ENCODE data around the gene RBM10.

The RBM10 gene

DNA sequence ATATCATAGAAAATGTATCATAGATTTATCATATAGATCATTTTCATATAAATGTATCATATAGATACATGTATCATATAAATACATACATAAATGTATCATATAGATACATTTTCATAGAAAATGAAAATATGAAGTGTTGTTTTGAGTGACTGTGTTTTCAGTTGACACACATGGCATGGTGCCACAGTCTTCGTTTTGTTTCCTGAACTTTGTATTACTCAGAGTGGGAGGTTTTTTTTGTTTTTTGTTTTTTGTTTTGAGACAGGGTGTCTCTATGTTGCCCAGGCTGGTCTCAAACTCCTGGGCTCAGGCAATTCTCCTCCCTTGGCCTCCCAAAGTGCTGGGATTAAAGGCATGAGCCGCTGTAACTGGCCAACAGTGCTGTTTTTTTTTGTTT, 3.9 kb downstream of the RBM10 start:
- no peak for DNase-seq (ENCODE audit: low read depth in 4 of 4, low spot score in 1 of 4)

DNA sequence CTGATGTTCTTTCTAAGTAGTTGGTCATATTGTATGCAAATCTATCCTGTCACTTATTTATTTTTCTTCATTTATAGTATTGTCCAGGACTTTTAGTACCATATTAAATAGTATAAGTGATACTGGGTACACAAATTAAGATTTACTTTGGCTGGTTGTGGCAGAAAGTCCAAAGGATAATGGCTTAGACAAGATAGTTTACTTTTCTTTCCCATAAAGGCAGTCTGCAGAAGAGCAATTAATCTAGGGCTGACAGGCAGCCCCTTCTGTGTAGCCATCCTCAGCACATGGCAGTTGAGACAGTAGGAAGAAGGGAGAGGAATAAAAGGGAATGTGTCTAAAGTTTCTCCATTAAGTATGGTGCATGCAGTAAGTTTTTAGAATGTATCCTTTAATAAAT, 6.4 kb downstream of the RBM10 start:
- DNase-seq (ENCODE audit: low read depth in 4 of 4, low spot score in 1 of 4) = no peak

DNA sequence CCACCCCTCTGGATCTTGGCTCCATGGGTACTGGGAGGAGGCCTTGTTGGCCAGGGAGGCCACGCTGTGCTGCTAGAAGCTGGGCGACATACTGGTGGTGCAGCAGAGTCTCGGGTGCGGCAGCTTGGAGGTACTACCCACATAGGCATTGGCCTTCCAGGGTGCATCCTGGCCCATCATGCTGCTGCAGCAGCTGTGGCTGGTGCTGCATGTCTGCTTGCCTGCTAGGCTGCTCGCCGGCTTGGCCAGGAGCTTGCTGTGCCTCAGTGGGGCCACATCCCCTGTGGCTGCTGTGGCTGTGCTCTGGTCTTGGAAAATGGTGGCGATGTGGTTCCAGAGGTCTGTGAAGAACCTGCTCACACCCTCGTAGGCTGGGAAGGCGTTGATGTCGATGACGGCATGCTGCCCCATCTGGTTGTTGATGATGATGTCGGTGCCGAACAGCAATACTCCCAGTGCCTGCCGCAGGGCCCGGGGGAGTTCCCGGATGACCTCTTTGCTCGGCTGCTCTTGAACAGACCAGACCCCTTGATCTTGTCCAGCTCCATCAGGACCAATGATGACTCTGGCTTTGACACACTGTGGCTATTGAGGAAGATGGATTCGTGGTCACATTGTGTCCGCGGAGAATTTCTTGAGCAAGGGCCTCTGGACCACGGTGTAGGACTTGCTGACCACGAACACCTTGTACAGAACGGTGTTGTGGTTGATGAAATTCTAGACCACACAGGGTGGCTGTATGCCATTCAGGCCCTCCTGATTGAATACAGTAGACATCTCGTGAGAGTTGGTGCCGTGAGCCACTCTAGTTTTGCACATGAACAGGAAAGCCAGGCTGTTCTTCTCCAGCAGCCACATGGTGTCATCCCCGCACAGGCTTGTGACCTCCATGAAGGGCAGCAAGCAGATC, 11.8 kb downstream of the RBM10 start:
- no peak for DNase-seq (ENCODE audit: low read depth in 4 of 4, low spot score in 1 of 4)

DNA sequence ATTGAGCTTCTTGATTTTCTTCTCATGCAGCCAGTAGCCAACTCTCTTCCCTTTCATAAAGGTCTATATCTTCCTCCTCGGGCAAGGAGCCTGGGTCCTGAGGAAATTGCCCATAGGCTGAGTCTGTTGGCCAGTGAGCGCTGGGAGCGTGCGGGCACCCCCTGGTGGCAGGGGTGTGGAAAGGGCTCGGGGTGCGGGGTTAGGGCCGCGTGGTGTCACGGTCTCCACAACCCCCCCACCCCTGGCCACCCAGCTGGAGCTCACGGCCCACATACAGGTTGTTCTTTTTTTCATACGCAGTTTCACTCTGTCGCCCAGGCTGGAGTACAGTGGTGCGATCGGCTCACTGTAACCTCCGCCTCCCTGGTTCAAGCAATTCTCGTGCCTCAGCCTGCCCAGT, 13.1 kb downstream of the RBM10 start:
- DNase-seq (ENCODE audit: low read depth in 4 of 4, low spot score in 1 of 4) = no peak

DNA sequence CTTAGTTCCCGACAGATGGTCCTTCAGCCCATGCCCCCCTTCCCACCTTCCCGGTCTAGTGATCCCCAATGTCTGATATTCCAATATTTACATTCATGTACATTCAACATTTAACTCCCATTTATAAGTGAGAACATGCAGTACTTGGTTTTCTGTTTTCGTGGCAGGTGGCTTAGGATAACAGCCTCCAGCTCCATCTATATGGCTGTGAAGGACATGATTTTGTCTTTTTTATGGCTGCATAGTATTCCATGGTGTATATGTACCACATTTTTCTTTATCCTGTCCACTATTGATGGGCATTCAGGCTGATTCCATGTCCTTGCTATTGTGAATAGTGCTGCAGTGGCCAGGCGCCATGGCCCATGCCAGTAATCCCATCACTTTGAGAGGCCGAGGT, 13.8 kb downstream of the RBM10 start:
- no peak for DNase-seq (ENCODE audit: low read depth in 4 of 4, low spot score in 1 of 4)

DNA sequence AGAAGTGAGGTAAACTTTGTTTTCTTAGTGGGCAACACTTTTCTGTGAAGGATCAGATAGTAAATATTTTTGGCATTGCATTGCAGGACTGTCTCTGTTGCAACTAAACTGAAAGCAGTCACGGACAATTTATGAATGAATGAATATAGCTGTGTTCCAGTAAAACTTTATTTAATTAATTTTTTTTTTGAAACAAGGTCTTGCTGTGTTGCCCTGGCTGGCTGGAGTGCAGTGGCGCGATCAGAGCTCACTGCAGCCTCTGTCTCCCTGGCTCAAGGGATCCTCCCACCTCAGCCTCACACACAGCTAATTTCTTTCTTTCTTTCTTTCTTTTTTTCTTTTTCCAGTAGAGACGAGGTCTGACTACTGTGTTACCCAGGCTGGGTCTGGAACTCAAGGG, 15.8 kb downstream of the RBM10 start:
- DNase-seq (ENCODE audit: low read depth in 4 of 4, low spot score in 1 of 4) = no peak

DNA sequence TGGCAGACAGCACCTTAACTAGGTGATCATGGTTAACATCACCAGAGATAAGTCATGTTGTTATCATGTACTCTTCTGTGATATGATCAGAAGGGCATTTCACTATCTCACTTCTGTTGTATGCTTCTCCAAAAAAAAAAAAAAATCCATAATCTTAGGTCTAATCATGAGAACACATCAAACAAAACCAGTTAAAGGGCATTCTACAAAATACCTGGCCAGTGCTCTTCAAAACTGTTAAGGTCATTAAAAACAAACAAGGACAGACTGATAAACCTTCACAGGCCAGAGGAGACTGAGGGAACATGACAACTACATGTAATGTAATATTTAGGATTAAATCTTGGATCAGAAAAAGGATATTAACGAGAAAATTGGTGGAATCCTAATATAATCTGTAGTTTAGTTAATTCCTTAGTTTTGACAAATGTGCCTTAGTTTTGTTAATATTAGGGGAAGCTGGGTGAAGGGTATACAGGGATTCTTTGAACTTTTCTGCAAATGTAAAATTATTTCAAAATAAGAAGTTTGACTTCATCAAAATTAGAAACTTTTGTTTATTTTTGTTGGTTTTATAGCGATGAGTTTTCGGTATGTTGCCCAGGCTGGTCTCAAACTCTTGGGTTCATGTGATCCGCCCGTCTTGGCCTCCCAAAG, 18.0 kb downstream of the RBM10 start:
- no peak for DNase-seq (ENCODE audit: low read depth in 4 of 4, low spot score in 1 of 4)

DNA sequence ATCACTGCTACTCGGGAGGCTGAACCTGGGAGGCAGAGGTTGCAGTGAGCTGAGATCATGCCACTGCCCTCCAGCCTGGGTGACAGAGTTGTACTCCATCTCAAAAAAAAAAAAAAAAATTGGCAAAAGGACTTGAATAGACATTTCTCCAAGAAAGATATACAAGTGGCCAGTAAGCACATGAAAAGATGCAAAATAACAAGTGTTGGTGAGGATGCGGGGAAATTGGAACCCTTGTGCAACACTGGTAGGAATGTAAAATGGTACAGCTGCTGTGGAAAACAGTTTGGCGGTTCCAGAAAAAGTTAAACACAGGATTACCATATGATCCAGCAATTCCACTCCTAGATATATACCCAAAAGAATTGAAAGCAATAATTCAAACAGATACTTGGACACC, 19.4 kb downstream of the RBM10 start:
- no peak for DNase-seq (ENCODE audit: low read depth in 4 of 4, low spot score in 1 of 4)

DNA sequence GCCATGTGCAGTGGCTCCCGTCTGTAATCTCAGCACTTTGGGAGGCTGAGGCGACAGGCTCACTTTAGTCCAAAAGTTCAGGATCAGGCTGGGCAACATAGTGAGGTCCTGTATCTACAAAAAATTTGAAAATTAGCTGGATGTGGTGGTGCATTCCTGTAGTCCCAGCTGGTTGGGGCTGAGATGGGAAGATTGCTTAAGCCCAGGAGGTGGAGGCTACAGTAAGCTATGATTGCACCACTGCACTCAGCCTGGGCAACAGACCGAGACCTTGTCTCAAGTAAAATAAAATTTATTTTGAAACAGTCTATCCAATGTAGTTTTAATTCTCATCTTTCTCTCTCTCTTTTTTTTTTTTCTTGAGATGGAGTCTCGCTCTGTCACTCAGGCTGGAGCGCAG, 21.1 kb downstream of the RBM10 start:
- DNase-seq (ENCODE audit: low read depth in 4 of 4, low spot score in 1 of 4) = no peak

DNA sequence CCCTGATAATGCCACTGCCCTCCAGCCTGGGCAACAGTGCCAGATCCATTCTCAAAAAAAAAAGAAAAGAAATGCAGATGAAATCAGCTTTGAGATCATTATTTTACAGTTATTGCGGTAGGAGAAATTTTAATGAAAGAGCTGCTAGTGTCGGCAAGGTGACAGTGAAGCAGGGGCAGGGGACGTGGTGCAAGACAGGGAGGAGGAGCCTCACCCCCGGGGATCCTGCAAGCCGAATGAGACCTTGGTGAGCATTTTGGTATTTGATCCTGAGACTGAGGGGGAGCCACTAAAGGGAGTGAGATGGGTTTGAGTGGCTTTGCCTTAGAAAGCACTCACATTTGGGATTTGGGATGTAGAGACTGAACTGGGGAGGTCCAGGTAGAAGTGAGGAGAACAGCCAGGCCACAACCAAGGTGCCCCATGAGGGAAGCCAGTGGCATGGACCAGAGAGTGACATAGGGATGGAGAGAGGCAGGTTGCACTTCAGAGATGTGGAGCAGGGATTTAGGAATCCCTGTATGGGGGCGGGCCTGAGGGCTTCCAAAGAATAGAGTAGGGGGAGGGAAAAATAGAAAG, 23.6 kb downstream of the RBM10 start:
- DNase-seq (ENCODE audit: low read depth in 4 of 4, low spot score in 1 of 4) = no peak

DNA sequence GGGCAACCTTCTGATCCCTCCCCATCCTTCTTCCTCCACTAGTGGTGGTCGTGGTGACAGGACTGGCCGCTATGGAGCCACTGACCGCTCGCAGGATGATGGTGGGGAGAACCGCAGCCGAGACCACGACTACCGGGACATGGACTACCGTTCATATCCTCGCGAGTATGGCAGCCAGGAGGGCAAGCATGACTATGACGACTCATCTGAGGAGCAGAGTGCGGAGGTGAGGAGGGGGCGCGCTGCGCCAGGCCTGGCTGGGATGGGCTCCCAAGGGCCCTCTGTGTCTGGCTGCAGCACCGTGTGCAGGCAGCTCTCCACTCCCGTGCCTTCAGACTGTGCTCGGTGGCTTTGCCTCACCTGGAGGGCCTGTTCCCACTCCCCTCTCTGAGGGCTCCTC, 24.3 kb downstream of the RBM10 start:
- no peak for DNase-seq (ENCODE audit: low read depth in 4 of 4, low spot score in 1 of 4)

DNA sequence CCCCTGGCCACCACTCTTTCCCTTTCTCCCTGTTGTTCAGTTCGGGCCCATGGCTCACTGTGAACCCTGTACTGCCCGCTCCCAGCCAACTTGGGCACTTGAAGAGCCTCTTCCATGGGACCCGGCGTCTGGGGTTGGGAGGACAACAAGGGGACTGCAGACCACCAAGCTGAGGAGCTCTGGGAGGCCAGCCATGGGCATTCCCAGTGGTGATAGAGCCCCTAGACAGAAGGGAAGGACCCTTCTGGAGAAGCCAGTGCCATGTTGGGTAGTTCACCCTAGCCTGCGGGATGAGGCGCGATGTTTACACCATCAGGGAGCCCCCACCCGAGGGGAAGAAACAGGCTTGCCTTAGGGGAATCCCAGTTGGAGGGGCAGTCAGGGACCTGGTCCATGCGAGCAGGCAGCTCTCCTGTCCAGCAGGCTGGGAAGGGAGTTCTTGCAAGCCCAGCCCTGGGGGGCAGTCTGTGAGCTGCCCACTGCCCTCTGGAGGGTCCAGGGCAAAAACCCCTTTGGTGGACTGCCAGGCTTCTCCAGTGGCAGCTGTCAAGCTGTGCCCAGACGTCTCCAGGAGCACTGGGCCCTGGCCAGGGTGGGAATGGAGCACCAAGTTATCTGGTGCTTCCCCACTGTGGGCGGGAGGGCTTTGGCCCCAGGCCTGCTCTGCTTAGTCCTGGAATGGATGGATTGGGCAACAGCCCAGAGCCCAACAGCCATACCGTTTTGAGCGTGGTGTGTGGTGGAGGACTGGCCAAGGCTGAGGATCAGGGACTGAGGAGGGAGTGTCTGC, 24.9 kb downstream of the RBM10 start:
- DNase-seq (ENCODE audit: low read depth in 4 of 4, low spot score in 1 of 4) = no peak

DNA sequence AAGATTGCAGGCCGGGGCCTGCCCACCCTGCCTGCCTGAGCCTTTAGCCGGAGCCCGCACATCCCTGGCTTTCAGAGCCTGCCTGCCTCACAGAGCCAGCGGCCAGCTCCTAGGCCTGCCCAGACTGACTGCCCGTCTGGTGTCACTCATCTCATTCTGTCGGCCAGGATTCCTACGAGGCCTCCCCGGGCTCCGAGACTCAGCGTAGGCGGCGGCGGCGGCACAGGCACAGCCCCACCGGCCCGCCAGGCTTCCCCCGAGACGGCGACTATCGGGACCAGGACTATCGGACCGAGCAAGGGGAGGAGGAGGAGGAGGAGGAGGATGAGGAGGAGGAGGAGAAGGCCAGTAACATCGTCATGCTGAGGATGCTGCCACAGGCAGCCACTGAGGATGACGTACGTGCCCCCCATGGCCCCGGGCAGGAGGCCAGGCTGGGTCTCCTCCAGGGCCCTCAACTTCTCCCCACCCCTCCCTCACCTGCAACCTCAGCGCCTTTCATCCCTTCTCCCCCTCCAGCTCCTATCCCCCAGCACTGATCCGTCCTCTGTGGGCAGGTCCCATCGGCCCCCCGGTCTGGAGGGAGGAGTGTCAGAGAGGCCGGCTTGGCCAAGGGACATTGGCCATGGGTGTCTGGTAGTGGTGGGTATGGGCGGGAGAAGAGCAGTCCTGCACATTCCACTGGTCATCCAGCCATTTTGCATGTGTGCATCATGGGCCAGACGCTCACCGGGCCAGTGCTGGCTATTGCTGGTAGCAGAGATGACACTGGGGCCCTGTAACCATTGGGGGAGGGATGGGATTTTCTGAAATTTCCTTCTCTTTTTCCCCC, 26.1 kb downstream of the RBM10 start:
- no peak for DNase-seq (ENCODE audit: low read depth in 4 of 4, low spot score in 1 of 4)

DNA sequence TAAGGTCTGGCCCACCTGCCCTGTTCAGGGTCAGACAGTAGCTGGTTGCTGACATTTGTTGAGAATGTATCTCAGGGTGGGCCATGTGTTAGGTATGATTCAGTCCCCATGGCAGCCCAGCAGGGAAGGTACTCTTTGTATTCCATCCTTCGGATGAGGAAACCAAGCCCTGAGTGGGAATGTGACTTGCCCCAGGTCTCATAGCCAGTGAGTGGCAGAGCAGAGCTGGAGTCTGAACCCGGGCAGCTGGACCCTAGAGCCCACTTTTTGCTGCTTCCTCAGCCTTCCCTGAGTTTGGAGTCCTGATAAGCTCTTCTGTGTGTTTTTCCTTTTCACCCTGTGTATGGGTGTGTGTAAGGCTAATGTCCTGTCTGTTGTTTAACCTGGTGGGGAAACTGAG, 27.0 kb downstream of the RBM10 start:
- DNase-seq (ENCODE audit: low read depth in 4 of 4, low spot score in 1 of 4) = no peak

DNA sequence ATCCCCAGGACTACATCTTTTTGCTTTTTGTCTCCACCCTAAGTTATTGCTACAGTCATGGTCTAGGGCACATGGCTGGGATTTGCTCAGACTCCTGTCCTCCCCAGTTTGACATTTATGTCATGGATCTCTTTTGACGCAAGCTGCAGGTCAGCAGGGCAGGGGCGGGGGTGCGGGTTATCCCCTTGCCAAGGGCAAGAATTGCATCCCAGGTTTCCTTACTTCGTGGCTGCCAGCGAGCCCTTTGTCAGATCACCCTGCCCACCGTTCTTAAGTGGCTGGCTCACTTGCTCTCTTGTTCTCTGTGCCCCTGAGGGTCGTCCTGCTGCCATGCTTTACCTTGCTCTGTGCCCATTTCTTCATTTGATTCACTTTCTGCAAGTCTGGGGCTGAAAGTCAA, 27.5 kb downstream of the RBM10 start:
- no peak for DNase-seq (ENCODE audit: low read depth in 4 of 4, low spot score in 1 of 4)

DNA sequence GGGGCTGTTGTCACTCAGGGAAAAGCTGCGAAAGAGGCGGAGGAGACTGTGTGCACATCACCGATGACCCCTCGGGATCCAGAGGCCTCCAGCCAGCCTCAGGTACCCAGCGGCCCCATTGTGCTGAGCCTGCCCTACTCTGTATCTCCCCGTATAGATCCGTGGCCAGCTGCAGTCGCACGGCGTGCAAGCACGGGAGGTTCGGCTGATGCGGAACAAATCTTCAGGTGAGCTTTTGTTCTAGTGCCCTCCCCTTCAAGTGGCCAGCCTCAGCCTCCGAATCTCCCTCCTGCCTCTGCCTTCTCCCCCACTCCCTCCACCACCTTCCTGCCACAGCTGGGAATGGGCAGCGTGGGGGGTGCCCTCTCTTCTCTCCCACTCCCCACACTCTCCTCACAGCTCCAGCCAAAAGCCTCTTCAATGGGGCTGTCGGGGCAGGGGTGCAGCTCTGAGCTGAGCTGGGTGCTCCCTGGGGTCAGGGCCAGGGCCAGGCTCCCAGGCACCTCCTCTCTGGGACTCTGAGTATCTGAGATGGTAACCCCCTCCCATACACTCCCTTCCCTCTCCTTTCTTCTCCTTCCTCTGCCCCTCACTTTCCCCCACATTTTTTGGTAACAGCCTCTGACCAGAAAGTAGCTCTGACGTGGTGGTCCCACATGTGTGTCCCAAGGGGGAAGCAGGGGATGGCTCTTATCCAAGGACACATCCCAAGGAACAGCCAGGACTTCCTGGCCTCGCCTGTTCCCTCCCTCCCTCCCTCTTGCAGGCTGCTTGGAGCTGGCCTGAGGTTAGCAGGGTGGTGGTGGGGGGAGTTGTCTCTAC, 28.2 kb downstream of the RBM10 start:
- no peak for DNase-seq (ENCODE audit: low read depth in 4 of 4, low spot score in 1 of 4)

DNA sequence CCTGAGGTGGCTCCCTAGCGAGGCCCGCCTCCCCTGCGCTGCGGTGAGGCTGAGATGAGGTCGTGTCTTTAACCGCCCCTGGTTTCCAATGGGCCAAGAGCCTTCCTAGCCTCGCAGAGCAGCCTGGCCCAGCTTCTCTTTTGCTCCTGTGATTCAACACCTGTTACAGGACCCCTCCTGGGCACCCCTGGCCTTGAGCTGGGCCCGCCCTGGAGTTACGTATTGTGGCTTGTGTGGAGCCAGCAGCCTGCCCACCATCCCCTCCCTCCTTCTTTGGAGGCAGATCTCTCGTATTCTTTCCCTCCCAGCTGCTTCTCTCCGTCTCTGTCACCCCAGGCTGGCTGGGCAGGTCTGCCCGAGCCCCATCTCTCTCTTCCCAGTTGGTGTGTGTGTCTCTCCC, 29.4 kb downstream of the RBM10 start:
- no peak for DNase-seq (ENCODE audit: low read depth in 4 of 4, low spot score in 1 of 4)

DNA sequence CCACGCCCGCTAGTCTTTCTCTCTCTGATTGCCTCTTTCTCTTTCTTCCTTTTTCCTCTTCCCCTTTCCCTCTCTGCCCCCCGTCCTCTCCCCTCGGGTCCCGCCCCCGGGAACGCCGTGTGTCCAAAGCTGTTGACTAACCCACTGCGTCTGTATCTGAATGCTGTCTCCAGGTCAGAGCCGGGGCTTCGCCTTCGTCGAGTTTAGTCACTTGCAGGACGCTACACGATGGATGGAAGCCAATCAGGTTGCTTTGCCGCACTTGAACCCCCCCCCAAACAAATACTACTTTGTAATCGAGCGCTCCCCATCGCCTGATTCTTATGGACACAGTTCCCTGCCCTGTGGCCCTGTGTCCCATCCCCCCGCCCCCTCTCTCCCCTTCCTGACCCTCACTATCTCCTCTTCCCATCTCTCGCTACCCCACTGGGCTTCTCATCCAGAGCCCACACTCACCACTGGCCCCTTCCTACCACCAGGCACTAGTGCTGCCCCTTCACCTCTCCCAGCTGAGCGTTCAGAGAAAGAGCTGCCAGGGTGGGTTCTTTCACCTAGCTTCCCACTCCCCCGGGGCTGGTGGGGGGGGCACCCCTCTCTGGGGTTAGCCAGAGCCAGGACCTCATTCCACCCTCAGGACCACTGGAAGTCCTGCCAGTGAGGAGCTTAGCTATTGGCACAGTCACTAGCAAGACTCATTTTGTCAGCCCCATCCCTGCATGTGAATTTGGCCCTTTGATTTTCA, 30.0 kb downstream of the RBM10 start:
- no peak for DNase-seq (ENCODE audit: low read depth in 4 of 4, low spot score in 1 of 4)

DNA sequence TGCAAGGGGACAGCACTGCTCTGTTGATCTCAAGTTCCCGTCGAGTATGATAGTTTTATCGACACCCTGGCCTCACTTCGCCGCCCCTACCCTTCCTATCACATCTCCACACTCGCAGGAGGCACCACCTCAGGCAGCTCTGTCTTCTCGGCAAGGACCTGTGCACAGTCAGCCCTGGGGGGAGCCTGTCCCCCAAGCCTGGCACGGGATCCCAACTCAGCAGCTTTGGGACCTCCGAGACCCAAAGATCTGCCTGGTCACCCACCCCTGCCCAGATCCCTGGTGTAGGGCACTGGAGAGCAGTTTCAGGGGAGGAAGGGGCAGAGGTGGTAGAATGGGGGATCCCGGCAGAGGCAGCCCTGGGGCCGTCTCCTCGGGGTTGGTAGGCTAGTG, 30.6 kb downstream of the RBM10 start:
- no peak for DNase-seq (ENCODE audit: low read depth in 4 of 4, low spot score in 1 of 4)

All from stimulated activated CD4-positive, alpha-beta T cell treated with anti-CD3 and anti-CD28 coated beads, Interleukin-1b, Interleukin-23, amount 100 ng/mL, for 24 hours (primary cell).